Omental fat pad (tissue), 4 donors: ENCODE data around the gene KNL1. TPM values are rescaled to one million over a fixed set of nuclear protein-coding genes. Genes with fewer than 3 reads are reported as not detected.

Source experiments
- ATAC-seq: fragments of 150-250 bp; one replicate; pipeline ENCODE4 v1.9.1; 2016; ENCODE audit warnings: mild to moderate bottlenecking, moderate library complexity; ENCODE audit not compliant: low FRiP score
- DNase-seq: peaks from one replicate; pipeline ENCODE4 v3.0.0-alpha.2; 2019; ENCODE audit warnings: low spot score
- CTCF ChIP-seq, 3 donors: fragments of 450-650 bp; IDR thresholded peaks; one replicate each; pipeline ENCODE4 v1.5.1; 2016 to 2017; ENCODE audit warnings: antibody characterized with exemption in 3 of 3, mild to moderate bottlenecking in 3 of 3, moderate library complexity in 2 of 3
- small RNA-seq: library from RNA; depleted of rRNA; stranded (forward); fragments of <200 nt; gene quantifications from one replicate; pipeline ENCODE3, GENCODE V24; 2016
- total RNA-seq, 4 donors: library from RNA; depleted of rRNA; stranded (reverse); fragments of >200 nt; gene quantifications; one replicate each; pipeline ENCODE4 v1.1.0, GENCODE V29; 2016

Gene KNL1
- total RNA-seq, 4 donors from 2014 or later = 0.19 to 3.5 (median 1.1) TPM

- TF ChIP-seq CTCF (IDR thresholded peaks at IDR 0.05) = no peak
- no peak for ATAC-seq
- no peak for DNase-seq
Observed at GRCh38 chr15:40697916-40698315, 103.9 kb downstream of the KNL1 start.

- TF ChIP-seq CTCF (IDR thresholded peaks at IDR 0.05) = no peak
- no peak for ATAC-seq
- no peak for DNase-seq
Observed at GRCh38 chr15:40702077-40702476, 108.0 kb downstream of the KNL1 start.

- ATAC-seq = no peak
- no peak for TF ChIP-seq CTCF (IDR thresholded peaks at IDR 0.05)
- no peak for DNase-seq
Observed at GRCh38 chr15:40706121-40706520, 112.1 kb downstream of the KNL1 start.

Small RNA genes within 50 kb of the gene (small RNA-seq; reads per million reads assigned to genes)
- not detected for gene RF00017
- gene RN7SL376P = not detected

Other genes with a start within 250 kb of the KNL1 start
- gene PHGR1, start 243.2 kb upstream of the KNL1 start, total RNA-seq = not detected
- 1 to 10 TPM in 1 of 4 donors, under 1 TPM in 3; under 0.01 to 1.1 (median 0.12) TPM for gene DISP2, start 236.0 kb upstream of the KNL1 start, total RNA-seq
- 10 to 100 TPM in 2 of 4 donors, 1 to 10 TPM in 2; 5.8 to 16.0 (median 11.9) TPM for gene KNSTRN, start 211.5 kb upstream of the KNL1 start, total RNA-seq
- gene IVD, start 188.5 kb upstream of the KNL1 start, total RNA-seq = 10 to 100 TPM; 45.0 to 63.5 (median 54.2) TPM
- 10 to 100 TPM in 3 of 4 donors, 1 to 10 TPM in 1; 9.7 to 17.4 (median 11.4) TPM for gene BAHD1, start 153.3 kb upstream of the KNL1 start, total RNA-seq
- 10 to 100 TPM in 3 of 4 donors, 1 to 10 TPM in 1; 6.6 to 17.8 (median 10.1) TPM for gene CHST14, start 123.3 kb upstream of the KNL1 start, total RNA-seq
- gene CCDC32, start 29.2 kb upstream of the KNL1 start, total RNA-seq = 10 to 100 TPM; 26.0 to 37.2 (median 33.4) TPM
- gene RPUSD2, start 24.9 kb upstream of the KNL1 start, total RNA-seq = 1 to 10 TPM; 2.3 to 7.8 (median 4.5) TPM
- gene RAD51, start 100.9 kb downstream of the KNL1 start, total RNA-seq = under 1 TPM in 2 of 4 donors, not detected in 2; 0.84 TPM
- gene RMDN3, start 161.0 kb downstream of the KNL1 start, total RNA-seq = 10 to 100 TPM; 32.8 to 50.8 (median 43.7) TPM
- 100 to 1,000 TPM in 2 of 4 donors, 10 to 100 TPM in 2; 42.5 to 129 (median 97.1) TPM for gene GCHFR, start 169.8 kb downstream of the KNL1 start, total RNA-seq
- gene C15orf62, start 175.7 kb downstream of the KNL1 start, total RNA-seq = 1 to 10 TPM in 1 of 4 donors, under 1 TPM in 2, not detected in 1; 0.19 to 1.3 (median 0.50) TPM
- 10 to 100 TPM; 13.5 to 29.5 (median 21.1) TPM for gene ZFYVE19, start 212.8 kb downstream of the KNL1 start, total RNA-seq
- gene DNAJC17, start 213.2 kb downstream of the KNL1 start, total RNA-seq = 10 to 100 TPM in 3 of 4 donors, 1 to 10 TPM in 1; 8.8 to 21.1 (median 17.1) TPM
- gene PPP1R14D, start 234.5 kb downstream of the KNL1 start, total RNA-seq = not detected
- 10 to 100 TPM in 2 of 4 donors, 1 to 10 TPM in 1, under 1 TPM in 1; 0.95 to 16.2 (median 11.7) TPM for gene SPINT1, start 249.8 kb downstream of the KNL1 start, total RNA-seq